Ectodermal cell (in vitro differentiated cells): ENCODE results near the gene VMA21.
A peak's percentile ranks its signal among the peaks of the same experiment; 100 is the strongest.

Experiments used
- H3K27ac ChIP-seq: 2 replicates; pipeline ENCODE4 v1.7.0; 2013; ENCODE audit warnings: mild to moderate bottlenecking, low read depth, low read length; ENCODE audit not compliant: insufficient read depth, poor library complexity, severe bottlenecking
- H3K27me3 ChIP-seq: 2 replicates; pipeline ENCODE4 v1.7.0; 2013; ENCODE audit warnings: mild to moderate bottlenecking, low read length; ENCODE audit not compliant: insufficient read depth, control insufficient read depth, poor library complexity, severe bottlenecking
- H3K36me3 ChIP-seq: one replicate; pipeline ENCODE4 v1.7.0; 2013; ENCODE audit warnings: low read length; ENCODE audit not compliant: control insufficient read depth, insufficient read depth
- H3K4me1 ChIP-seq: one replicate; pipeline ENCODE4 v1.7.0; 2013; ENCODE audit warnings: low read length; ENCODE audit not compliant: control insufficient read depth, insufficient read depth
- H3K4me3 ChIP-seq: 2 replicates; pipeline ENCODE4 v1.7.0; 2013; ENCODE audit warnings: low read depth, low read length, control low read depth; ENCODE audit not compliant: insufficient read depth
- H3K9me3 ChIP-seq: 2 replicates; pipeline ENCODE4 v1.7.0; 2013; ENCODE audit warnings: mild to moderate bottlenecking, low read length, moderate library complexity; ENCODE audit not compliant: control insufficient read depth
- WGBS, 2 experiments: methylation state at CpG; one replicate each; pipeline ENCODE4 v1.1.7; 2013; ENCODE audit warnings: missing lambda C conversion rate in 2 of 2; 5-methylcytosine and 5-hydroxymethylcytosine counted together

VMA21 gene

DNA sequence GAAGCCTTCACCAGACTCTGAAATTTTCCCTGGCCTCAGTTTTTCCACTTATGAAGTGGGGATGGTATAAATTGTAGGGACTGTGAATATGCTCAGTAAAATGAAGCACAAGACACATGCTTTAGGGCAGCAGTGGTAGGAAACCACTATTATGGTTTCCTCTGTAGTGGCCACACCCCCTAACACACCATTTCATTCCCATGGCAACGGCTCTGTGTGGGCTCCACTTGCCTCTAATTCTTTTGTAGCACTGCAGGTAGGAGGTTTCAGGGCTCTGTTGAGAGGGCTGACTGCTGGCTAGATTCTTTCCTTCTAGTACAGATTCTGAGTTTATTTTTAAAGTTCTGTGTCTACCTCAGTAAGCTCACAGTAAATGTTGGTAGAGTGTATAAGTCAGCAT, 3.5 kb upstream of the VMA21 start:
- Histone ChIP-seq H3K36me3 (no peaks in the 10 kb centered on the region), H3K9me3 (no peaks in the 10 kb centered on the region), H3K27ac (peak overlapping the region; percentile 44), H3K27me3 (no peaks in the 10 kb centered on the region), H3K4me1 (no peaks in the 10 kb centered on the region), H3K4me3 (no peak overlapping the region)
- 20 to 43% methylated on average over 1 of the region's 1 CpG for WGBS, 2 experiments

DNA sequence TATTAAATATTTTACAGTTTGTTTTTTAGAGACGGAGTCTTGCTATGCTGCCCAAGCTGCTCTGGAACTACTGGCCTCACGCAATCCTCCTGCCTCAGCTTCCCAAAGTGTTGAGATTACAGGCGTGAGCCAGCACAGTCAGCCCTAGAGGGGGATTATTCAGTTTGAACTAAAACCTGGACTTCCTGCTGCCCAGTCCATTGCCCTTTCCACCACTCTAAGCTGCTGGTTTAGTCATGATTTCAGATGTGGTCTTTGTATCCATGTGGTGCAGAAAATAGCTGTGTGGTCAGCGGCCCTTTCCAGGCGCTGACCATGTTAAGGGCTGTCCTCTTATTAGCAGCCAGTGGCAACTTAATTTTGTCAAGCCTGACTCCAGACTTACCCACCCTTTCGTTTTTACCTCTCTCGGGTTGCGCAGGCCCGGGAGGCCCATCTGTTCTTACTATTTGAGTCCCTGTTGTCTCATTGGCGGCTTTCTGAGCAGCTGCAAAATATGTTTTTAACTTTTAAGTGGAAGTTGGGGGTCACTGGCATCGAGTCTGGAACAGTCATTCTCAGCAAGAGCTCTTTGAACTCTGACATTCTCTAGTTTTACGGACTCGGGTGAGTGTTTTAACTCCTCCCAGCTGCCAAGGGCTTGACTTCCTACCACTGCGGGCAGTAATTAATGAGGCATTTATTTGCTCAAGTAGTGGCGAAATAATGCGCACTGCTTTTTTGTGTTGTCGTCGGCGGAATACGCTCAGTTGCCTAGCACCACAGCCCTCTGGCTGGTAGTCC, 773 bp upstream of the VMA21 start:
- Histone ChIP-seq H3K27ac (peak overlapping the region; percentile 88), H3K9me3 (no peaks in the 10 kb centered on the region), H3K27me3 (no peaks in the 10 kb centered on the region), H3K4me1 (no peaks in the 10 kb centered on the region), H3K36me3 (no peaks in the 10 kb centered on the region), H3K4me3 (peak overlapping the region; percentile 72)
- WGBS, 2 experiments: 63 to 64% methylated on average over 20 of the region's 20 CpGs

DNA sequence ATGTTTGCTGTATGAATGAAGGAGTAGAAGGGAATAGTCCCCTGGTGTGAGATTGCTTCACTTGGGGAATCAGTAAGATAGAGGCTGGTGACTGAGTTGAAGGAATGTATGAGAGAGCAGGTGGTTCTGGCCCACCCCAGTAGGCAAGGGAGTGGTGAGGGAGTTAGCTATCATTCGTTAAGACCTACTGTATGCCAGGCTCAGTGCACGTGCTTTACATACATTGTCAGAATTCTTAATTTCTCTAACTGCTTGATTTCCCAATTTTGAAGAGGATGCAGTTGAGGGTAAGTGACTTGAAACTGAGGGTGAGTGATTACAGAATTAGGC, 700 bp downstream of the VMA21 start:
- WGBS, 2 experiments: no CpG with 5 or more reads among the region's 2 CpGs
- Histone ChIP-seq H3K27me3 (no peaks in the 10 kb centered on the region), H3K9me3 (no peaks in the 10 kb centered on the region), H3K36me3 (no peaks in the 10 kb centered on the region), H3K4me3 (peak overlapping the region; percentile 72), H3K4me1 (no peaks in the 10 kb centered on the region), H3K27ac (peak overlapping the region; percentile 88)

DNA sequence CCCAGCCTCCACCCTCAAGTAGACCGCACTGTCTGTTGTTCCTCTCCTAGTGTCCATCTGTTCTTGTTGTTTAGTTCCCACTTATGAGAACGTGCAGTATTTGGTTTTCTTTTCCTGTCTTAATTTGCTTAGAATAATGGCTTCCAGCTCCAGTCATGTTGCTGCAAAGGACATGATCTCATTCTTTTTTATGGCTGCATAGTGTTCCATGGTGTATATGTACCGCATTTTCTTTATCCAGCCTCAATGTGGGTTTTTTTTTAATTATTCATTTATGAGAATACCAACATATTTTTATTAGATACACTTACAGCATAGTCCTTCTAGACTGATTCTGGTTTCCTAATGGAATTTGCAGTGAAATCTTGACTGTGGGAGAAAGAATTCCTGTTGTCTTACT, 1.3 kb downstream of the VMA21 start:
- Histone ChIP-seq H3K4me3 (peak overlapping the region; percentile 72), H3K9me3 (no peaks in the 10 kb centered on the region), H3K36me3 (no peaks in the 10 kb centered on the region), H3K27me3 (no peaks in the 10 kb centered on the region), H3K4me1 (no peaks in the 10 kb centered on the region), H3K27ac (no peak overlapping the region)
- WGBS, 2 experiments: 94 to 100% methylated on average over 2 of the region's 3 CpGs

DNA sequence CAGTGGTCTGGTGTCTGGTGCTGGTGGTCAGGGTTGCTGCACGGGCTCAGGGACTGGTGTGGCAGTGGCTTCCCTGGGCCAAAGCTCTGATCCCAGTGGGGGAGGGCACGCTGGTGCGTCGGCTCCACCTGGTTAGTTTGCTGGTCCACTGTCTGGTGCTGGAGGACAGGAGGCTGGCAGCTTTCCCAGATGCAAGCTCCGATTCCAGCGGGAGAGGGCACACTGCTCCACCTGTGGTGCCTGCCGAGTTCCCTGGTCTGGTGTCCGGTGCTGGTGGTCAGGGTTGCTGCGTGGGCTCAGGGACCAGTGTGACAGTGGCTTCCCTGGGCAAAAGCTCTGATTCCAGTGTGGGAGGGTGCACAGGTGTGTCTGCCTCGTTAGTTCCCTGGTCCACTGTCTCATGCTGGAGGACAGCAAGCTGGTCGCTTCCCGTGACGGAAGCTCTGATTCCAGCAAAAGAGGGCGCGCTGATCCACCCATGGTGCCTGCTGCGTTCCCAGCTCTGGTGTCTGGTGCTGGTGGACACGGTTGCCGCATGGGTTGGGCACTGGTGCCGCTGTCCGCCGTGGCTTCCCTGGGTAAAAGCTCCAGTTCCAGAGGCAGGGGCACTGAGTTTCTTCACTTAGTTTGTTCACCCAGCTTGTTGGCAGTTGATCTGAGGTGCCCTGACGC, 5.8 kb downstream of the VMA21 start:
- Histone ChIP-seq H3K9me3 (no peaks in the 10 kb centered on the region), H3K4me3 (no peak overlapping the region), H3K27ac (no peak overlapping the region), H3K4me1 (no peaks in the 10 kb centered on the region), H3K27me3 (no peaks in the 10 kb centered on the region), H3K36me3 (no peaks in the 10 kb centered on the region)
- 86% methylated on average over 22 of the region's 22 CpGs for WGBS, 2 experiments

DNA sequence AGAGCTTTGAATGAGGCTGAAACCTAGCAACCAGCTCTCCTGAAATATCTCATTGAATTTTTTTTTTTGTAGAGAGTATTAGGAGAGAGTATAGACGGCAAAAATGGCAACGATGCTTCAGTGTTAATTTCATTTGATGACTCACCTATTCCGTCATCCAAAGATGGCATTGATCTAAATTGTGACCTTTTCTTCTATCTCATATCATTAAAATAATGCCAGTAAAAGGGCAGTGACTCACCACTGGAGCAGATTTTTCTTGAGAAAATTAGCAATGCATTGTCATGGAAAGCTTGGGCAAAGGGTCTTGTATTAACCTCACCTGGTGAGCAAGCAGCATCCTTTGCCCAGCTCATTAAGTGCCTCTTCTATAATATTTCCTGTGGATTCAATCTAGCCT, 19.6 kb downstream of the VMA21 start:
- H3K36me3 ChIP-seq: no peaks in the 10 kb centered on the region
- H3K9me3 ChIP-seq: no peaks in the 10 kb centered on the region
- H3K4me3 ChIP-seq: no peak overlapping the region
- H3K27ac ChIP-seq: no peak overlapping the region
- no peaks in the 10 kb centered on the region for H3K27me3 ChIP-seq
- no peaks in the 10 kb centered on the region for H3K4me1 ChIP-seq
- 83 to 86% methylated on average over 1 to 3 of the region's 3 CpGs for WGBS, 2 experiments

DNA sequence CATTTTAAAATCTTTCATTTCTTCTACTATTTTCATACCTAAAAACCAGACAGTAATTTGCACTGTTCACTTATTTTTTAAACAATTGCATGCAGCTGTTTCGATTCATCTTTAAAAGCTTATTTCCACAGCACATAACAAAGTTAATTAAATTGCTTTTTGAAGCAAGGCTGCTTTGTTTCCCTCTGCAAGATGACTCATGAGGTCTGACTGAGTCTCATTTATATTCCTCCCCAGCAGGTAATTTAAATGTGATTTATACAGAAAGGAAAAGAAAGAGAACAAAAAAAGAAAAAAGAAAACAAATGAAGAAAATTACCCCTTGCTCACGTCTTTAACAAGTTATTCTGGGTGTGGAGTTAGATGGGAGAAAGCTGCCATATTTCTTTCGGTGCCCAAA, 22.8 kb downstream of the VMA21 start:
- Histone ChIP-seq H3K27ac (no peak overlapping the region), H3K4me1 (no peaks in the 10 kb centered on the region), H3K4me3 (no peak overlapping the region), H3K27me3 (no peaks in the 10 kb centered on the region), H3K36me3 (no peaks in the 10 kb centered on the region), H3K9me3 (no peaks in the 10 kb centered on the region)
- 56 to 60% methylated on average over 3 of the region's 3 CpGs for WGBS, 2 experiments

DNA sequence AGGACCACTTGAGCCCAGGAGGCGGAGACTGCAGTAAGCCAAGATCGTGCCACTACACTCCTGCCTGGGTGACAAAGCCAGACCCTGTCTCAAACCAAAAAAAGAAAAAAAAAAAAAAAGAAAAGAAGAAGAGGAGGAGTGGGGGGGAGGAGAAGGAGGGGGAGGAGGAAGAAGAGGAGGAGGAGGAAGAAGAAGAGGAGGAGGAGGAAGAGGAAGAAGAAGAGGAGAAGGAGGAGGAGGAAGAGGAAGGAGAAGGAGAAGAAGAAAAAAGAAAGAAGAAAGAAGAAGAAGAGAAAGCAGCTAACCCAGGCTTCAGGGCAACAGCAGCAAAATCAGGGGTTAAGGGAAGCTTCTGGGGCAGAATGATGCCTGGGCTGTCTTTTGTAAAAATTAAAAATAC, 27.5 kb downstream of the VMA21 start:
- no peaks in the 10 kb centered on the region for H3K9me3 ChIP-seq
- WGBS, 2 experiments: 82 to 90% methylated on average over 2 of the region's 2 CpGs
- no peaks in the 10 kb centered on the region for H3K36me3 ChIP-seq
- H3K4me3 ChIP-seq: no peak overlapping the region
- no peaks in the 10 kb centered on the region for H3K27me3 ChIP-seq
- H3K4me1 ChIP-seq: no peaks in the 10 kb centered on the region
- H3K27ac ChIP-seq: no peak overlapping the region

DNA sequence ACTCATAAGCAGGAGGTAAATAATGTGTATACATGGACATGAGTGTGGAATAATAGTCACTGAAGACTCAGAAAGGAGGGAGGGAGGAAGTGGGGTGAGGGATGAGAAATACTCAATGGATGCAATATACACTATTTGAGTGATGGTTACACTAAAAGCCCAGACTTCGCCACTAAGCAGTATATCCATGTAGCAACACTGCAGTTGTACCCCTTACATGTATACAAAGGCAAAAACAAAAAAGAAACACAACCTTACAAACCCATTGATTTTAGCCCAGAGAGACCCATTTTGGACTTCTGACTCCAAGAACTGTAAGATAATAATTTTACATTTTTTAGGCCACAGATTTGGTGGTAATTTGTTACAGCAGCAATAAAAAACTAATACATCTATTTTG, 51.5 kb downstream of the VMA21 start:
- 88 to 100% methylated on average over 1 of the region's 1 CpG for WGBS, 2 experiments
- H3K9me3 ChIP-seq: no peaks in the 10 kb centered on the region
- no peak overlapping the region for H3K4me3 ChIP-seq
- no peaks in the 10 kb centered on the region for H3K36me3 ChIP-seq
- no peaks in the 10 kb centered on the region for H3K4me1 ChIP-seq
- H3K27ac ChIP-seq: no peak overlapping the region
- no peaks in the 10 kb centered on the region for H3K27me3 ChIP-seq

DNA sequence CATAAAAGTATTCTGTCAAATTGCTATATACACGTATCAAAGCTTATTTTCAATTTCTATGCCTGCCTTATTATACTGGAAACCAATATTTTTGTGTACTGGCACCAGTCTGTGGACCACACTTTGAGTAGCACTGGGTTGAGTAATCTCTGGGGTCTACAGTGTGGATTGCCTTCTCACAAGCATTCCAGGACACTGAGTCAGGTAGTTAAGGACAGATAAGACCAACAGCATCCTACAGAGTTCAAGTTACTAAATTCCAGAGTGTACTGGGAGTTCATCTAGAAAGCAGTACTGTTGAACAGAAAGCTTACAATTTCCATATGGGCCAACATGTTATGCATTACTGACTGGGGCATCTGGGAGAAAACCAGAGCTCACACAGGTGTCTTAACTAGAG, 61.8 kb downstream of the VMA21 start:
- 80% methylated on average over 1 of the region's 1 CpG; no CpG with 5 or more reads in 1 of the 2 experiments for WGBS, 2 experiments

More for the DNA sequence above, 61.8 kb downstream of the VMA21 start:
- Histone ChIP-seq H3K9me3 (no peaks in the 10 kb centered on the region), H3K36me3 (no peaks in the 10 kb centered on the region), H3K4me3 (no peak overlapping the region), H3K27ac (no peak overlapping the region), H3K4me1 (no peaks in the 10 kb centered on the region), H3K27me3 (no peaks in the 10 kb centered on the region)
